HCT116 (cell line): ENCODE measurements around the gene MYO1B. TPM values are rescaled to one million over a fixed set of nuclear protein-coding genes. Genes with fewer than 3 reads are reported as not detected.

Experiments used
- ATAC-seq: fragments of 200-7000 bp; cut with Tn5 transposase; 2 replicates; pipeline ENCODE4 v1.9.1; 2020; ENCODE audit warnings: mild to moderate bottlenecking, moderate library complexity
- BruUV-seq: library from RNA; stranded (reverse); fragments of 400-500 nt; replicated peaks from 2 replicates; lab custom pipeline; 2021; lab: Mats Ljungman, UMichigan
- CTCF ChIA-PET: fragments of 300-600 bp; sonication (Branson Sonifier 250); formaldehyde crosslinking; loops from one replicate; lab custom pipeline; 2021; ENCODE audit warnings: antibody characterized with exemption; lab: Charles Lee
- POLR2A ChIA-PET: fragments of 300-600, 350-600 bp; sonication (Branson Sonifier 250); formaldehyde crosslinking; loops from one replicate; lab custom pipeline; 2021; ENCODE audit warnings: antibody characterized with exemption; lab: Charles Lee
- RAD21 ChIA-PET, 2 experiments: fragments of 300-600 bp; sonication (Branson Sonifier 250); formaldehyde crosslinking; loops; one replicate each; lab custom pipeline; 2023; ENCODE audit warnings: low total read pairs in 2 of 2; ENCODE audit not compliant: uncharacterized antibody in 2 of 2, unreplicated experiment in 2 of 2, low non-redundant PET in 1 of 2; lab: Charles Lee
- DNase-seq: peaks from one replicate; pipeline ENCODE4 v3.0.0-alpha.2; 2010; ENCODE audit warnings: low read depth, low spot score
- H2AFZ ChIP-seq: fragments of 200-600 bp; shearing (Covaris generic), sonication (generic); 2 replicates; pipeline ENCODE4 v1.6.1; 2017; ENCODE audit warnings: low read depth, mixed run types, mixed read lengths, antibody characterized with exemption, low read length; ENCODE audit not compliant: poor library complexity, severe bottlenecking
- H3K27ac ChIP-seq: 2 replicates; pipeline ENCODE4 v1.5.1; 2012; ENCODE audit warnings: low read depth, low read length
- H3K27me3 ChIP-seq: fragments of 200-600 bp; sonication (generic); 2 replicates; pipeline ENCODE4 v1.6.1; 2016; ENCODE audit warnings: mixed run types, low read length, mixed read lengths; ENCODE audit not compliant: insufficient read depth
- H3K36me3 ChIP-seq, 2 experiments: fragments of 200-500 bp in 1 of 2; fragments of 200-600 bp in 1 of 2; sonication (Bioruptor generic) in 1 of 2; sonication (generic) in 1 of 2; 2 replicates each; pipeline versions ENCODE4 v1.5.1 to v1.6.1; 2014 to 2016; ENCODE audit warnings: low read length in 2 of 2, inconsistent platforms in 1 of 2, mixed read lengths in 1 of 2, mixed run types in 1 of 2; ENCODE audit not compliant: insufficient read depth in 2 of 2, control insufficient read depth in 1 of 2
- H3K4me1 ChIP-seq, 2 experiments: fragments of 200-600 bp in 1 of 2; sonication (generic) in 1 of 2; 2 replicates each; pipeline versions ENCODE4 v1.5.1 to v1.6.1; 2012 to 2017; ENCODE audit warnings: low read length in 2 of 2, inconsistent platforms in 1 of 2, mild to moderate bottlenecking in 1 of 2, mixed read lengths in 1 of 2, mixed run types in 1 of 2, moderate library complexity in 1 of 2; ENCODE audit not compliant: insufficient read depth in 2 of 2, control insufficient read depth in 1 of 2
- H3K4me2 ChIP-seq: fragments of 200-600 bp; sonication (generic); 2 replicates; pipeline ENCODE4 v1.6.1; 2017; ENCODE audit warnings: mixed run types, low read length, mixed read lengths
- H3K4me3 ChIP-seq, 2 experiments: fragments of 200-600 bp in 1 of 2; sonication (generic) in 1 of 2; replicated peaks in 1 of 2; 2 replicates each; pipeline ENCODE4 v1.5.1; 2011 to 2016; ENCODE audit warnings: low read length in 2 of 2, control low read depth in 1 of 2, low read depth in 1 of 2, mild to moderate bottlenecking in 1 of 2, mixed read lengths in 1 of 2, mixed run types in 1 of 2
- H3K79me2 ChIP-seq: fragments of 200-600 bp; sonication (generic); 2 replicates; pipeline ENCODE4 v1.6.1; 2017; ENCODE audit warnings: mild to moderate bottlenecking, mixed run types, low read length, moderate library complexity, mixed read lengths; ENCODE audit not compliant: insufficient read depth
- H3K9ac ChIP-seq: fragments of 200-600 bp; sonication (generic); 2 replicates; pipeline ENCODE4 v1.6.1; 2016; ENCODE audit warnings: low read length, mixed read lengths
- H3K9me2 ChIP-seq: fragments of 200-600 bp; sonication (generic), shearing (Covaris generic); 2 replicates; pipeline ENCODE4 v1.6.1; 2017; ENCODE audit warnings: mixed run types, mild to moderate bottlenecking, moderate library complexity; ENCODE audit not compliant: insufficient read depth
- H3K9me3 ChIP-seq, 2 experiments: fragments of 200-500 bp in 1 of 2; fragments of 200-600 bp in 1 of 2; sonication (Bioruptor generic) in 1 of 2; sonication (generic) in 1 of 2; 2 replicates each; pipeline ENCODE4 v1.6.1; 2014 to 2017; ENCODE audit warnings: low read length in 2 of 2, mixed read lengths in 2 of 2, inconsistent platforms in 1 of 2, low read depth in 1 of 2, mild to moderate bottlenecking in 1 of 2, mixed run types in 1 of 2, moderate library complexity in 1 of 2; ENCODE audit not compliant: control insufficient read depth in 1 of 2, insufficient read depth in 1 of 2
- H4K20me1 ChIP-seq: fragments of 200-600 bp; sonication (generic), shearing (Covaris generic); 2 replicates; pipeline ENCODE4 v1.6.1; 2017; ENCODE audit warnings: mixed run types, mild to moderate bottlenecking, moderate library complexity; ENCODE audit not compliant: insufficient read depth
- EZH2 ChIP-seq: fragments of 200-600 bp; sonication (generic); IDR thresholded peaks from 2 replicates; pipeline ENCODE4 v1.6.1; 2017; ENCODE audit warnings: antibody characterized with exemption, mixed run types
- SRF ChIP-seq: IDR thresholded peaks from 2 replicates; pipeline ENCODE4 v1.6.1; 2012; ENCODE audit warnings: low read depth
- YY1 ChIP-seq: IDR thresholded peaks from 2 replicates; pipeline ENCODE4 v1.6.1; 2011; ENCODE audit warnings: low read length, low read depth, moderate library complexity, mild to moderate bottlenecking; ENCODE audit not compliant: insufficient replicate concordance; ENCODE audit errors: extremely low read depth
- intact Hi-C: fragments of 100-400 bp; cut with micrococcal nuclease; formaldehyde crosslinking; loops from 2 replicates; pipeline ENCODE4 v1.10.0; 2022
- total RNA-seq: library from RNA; stranded (reverse); gene quantifications from one replicate; pipeline ENCODE4 v1.2.1, GENCODE V29; 2021; ENCODE audit not compliant: unreplicated experiment
- TF ChIP-seq, protein P1 (sequence below): IDR thresholded peaks from 2 replicates; pipeline ENCODE4 v1.6.1; 2012; ENCODE audit warnings: low read depth
- TF ChIP-seq, protein P2 (sequence below): IDR thresholded peaks from 2 replicates; pipeline ENCODE4 v1.6.1; 2012

MYO1B gene
- total RNA-seq, 1 experiment from 2014 or later = 51.7 TPM

DNA sequence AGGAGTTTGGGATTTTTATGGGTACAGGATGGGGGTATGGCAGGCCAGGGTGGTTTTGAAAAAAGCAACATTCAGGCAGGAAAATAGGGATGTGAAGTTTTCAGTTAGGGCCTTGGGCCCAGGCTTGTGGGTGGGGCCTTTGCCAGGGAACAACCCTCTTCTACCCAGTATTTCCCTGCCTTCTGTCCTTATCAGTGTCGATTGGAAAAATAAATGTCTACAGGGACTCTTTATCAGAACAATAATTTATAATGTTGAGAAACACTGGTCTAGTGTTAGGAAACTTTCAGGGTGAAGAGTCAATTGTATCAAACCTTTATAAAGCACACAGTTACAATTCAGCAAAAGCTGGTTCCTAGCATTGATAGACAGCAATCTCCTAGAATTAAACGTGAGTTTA, 218.6 kb downstream of the MYO1B start:
- CTCF ChIA-PET = no interaction called here
- no peak overlapping the region for H3K27ac ChIP-seq
- H3K9ac ChIP-seq = no peak overlapping the region
- TF ChIP-seq YY1 = no peak
- TF ChIP-seq, protein P1, sequence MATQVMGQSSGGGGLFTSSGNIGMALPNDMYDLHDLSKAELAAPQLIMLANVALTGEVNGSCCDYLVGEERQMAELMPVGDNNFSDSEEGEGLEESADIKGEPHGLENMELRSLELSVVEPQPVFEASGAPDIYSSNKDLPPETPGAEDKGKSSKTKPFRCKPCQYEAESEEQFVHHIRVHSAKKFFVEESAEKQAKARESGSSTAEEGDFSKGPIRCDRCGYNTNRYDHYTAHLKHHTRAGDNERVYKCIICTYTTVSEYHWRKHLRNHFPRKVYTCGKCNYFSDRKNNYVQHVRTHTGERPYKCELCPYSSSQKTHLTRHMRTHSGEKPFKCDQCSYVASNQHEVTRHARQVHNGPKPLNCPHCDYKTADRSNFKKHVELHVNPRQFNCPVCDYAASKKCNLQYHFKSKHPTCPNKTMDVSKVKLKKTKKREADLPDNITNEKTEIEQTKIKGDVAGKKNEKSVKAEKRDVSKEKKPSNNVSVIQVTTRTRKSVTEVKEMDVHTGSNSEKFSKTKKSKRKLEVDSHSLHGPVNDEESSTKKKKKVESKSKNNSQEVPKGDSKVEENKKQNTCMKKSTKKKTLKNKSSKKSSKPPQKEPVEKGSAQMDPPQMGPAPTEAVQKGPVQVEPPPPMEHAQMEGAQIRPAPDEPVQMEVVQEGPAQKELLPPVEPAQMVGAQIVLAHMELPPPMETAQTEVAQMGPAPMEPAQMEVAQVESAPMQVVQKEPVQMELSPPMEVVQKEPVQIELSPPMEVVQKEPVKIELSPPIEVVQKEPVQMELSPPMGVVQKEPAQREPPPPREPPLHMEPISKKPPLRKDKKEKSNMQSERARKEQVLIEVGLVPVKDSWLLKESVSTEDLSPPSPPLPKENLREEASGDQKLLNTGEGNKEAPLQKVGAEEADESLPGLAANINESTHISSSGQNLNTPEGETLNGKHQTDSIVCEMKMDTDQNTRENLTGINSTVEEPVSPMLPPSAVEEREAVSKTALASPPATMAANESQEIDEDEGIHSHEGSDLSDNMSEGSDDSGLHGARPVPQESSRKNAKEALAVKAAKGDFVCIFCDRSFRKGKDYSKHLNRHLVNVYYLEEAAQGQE = no peak
- TF ChIP-seq EZH2 = no peak
- TF ChIP-seq, protein P2, sequence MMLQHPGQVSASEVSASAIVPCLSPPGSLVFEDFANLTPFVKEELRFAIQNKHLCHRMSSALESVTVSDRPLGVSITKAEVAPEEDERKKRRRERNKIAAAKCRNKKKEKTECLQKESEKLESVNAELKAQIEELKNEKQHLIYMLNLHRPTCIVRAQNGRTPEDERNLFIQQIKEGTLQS = no peak
- TF ChIP-seq SRF = no peak
- H3K4me3 ChIP-seq = no peak overlapping the region
- H3K9me2 ChIP-seq = 0 out of 2 replicates have a peak, but pooled peaks cover under 1% of the 10 kb centered on the region
- BruUV-seq = no TSS peak
- H4K20me1 ChIP-seq = no peaks in the 10 kb centered on the region
- H2AFZ ChIP-seq = no peak overlapping the region
- intact Hi-C loops = no loop called here
- H3K79me2 ChIP-seq = no peaks in the 10 kb centered on the region
- ATAC-seq = no peak
- H3K4me2 ChIP-seq = no peak overlapping the region
- H3K36me3 ChIP-seq = no peaks in the 10 kb centered on the region
- POLR2A ChIA-PET = no interaction called here
- RAD21 ChIA-PET = no interaction called here
- peaks cover 0 to 3% of the 10 kb centered on the region in 2 experiments; a peak in 1 of 4 replicates for H3K4me1 ChIP-seq
- no peaks in the 10 kb centered on the region for H3K9me3 ChIP-seq
- DNase-seq = no peak
- H3K27me3 ChIP-seq = no peaks in the 10 kb centered on the region
